HL-60 (cell line): Measurements from ENCODE around the gene TMUB1.

ENCODE experiments used
- POLR2AphosphoS5 ChIP-seq: IDR thresholded peaks from 2 replicates; pipeline ENCODE4 v1.6.1; 2012; ENCODE audit warnings: low read depth
- SPI1 ChIP-seq: IDR thresholded peaks from 2 replicates; pipeline ENCODE4 v1.6.1; 2012; ENCODE audit warnings: low read depth, mild to moderate bottlenecking, borderline replicate concordance
- TF ChIP-seq, protein P1 (sequence below): IDR thresholded peaks from one replicate; pipeline ENCODE4 v1.5.1; 2011; ENCODE audit warnings: low read length, control low read depth, inconsistent platforms; ENCODE audit not compliant: insufficient read depth
- TF ChIP-seq, protein P2 (sequence below): IDR thresholded peaks from 2 replicates; pipeline ENCODE4 v1.6.1; 2012; ENCODE audit warnings: low read depth; ENCODE audit not compliant: insufficient replicate concordance

GRCh38 chr7:151075978-151076426, 7.3 kb downstream of the TMUB1 start:
- TF ChIP-seq, protein P1, sequence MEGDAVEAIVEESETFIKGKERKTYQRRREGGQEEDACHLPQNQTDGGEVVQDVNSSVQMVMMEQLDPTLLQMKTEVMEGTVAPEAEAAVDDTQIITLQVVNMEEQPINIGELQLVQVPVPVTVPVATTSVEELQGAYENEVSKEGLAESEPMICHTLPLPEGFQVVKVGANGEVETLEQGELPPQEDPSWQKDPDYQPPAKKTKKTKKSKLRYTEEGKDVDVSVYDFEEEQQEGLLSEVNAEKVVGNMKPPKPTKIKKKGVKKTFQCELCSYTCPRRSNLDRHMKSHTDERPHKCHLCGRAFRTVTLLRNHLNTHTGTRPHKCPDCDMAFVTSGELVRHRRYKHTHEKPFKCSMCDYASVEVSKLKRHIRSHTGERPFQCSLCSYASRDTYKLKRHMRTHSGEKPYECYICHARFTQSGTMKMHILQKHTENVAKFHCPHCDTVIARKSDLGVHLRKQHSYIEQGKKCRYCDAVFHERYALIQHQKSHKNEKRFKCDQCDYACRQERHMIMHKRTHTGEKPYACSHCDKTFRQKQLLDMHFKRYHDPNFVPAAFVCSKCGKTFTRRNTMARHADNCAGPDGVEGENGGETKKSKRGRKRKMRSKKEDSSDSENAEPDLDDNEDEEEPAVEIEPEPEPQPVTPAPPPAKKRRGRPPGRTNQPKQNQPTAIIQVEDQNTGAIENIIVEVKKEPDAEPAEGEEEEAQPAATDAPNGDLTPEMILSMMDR, result no peak
- TF ChIP-seq POLR2AphosphoS5, result 0 out of 2 replicates have a peak, but pooled peaks have one; percentile 31
- TF ChIP-seq, protein P2, sequence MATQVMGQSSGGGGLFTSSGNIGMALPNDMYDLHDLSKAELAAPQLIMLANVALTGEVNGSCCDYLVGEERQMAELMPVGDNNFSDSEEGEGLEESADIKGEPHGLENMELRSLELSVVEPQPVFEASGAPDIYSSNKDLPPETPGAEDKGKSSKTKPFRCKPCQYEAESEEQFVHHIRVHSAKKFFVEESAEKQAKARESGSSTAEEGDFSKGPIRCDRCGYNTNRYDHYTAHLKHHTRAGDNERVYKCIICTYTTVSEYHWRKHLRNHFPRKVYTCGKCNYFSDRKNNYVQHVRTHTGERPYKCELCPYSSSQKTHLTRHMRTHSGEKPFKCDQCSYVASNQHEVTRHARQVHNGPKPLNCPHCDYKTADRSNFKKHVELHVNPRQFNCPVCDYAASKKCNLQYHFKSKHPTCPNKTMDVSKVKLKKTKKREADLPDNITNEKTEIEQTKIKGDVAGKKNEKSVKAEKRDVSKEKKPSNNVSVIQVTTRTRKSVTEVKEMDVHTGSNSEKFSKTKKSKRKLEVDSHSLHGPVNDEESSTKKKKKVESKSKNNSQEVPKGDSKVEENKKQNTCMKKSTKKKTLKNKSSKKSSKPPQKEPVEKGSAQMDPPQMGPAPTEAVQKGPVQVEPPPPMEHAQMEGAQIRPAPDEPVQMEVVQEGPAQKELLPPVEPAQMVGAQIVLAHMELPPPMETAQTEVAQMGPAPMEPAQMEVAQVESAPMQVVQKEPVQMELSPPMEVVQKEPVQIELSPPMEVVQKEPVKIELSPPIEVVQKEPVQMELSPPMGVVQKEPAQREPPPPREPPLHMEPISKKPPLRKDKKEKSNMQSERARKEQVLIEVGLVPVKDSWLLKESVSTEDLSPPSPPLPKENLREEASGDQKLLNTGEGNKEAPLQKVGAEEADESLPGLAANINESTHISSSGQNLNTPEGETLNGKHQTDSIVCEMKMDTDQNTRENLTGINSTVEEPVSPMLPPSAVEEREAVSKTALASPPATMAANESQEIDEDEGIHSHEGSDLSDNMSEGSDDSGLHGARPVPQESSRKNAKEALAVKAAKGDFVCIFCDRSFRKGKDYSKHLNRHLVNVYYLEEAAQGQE, result no peak
- no peak for TF ChIP-seq SPI1
